ENCODE measurements around the gene GRID1.

- no peak for TF ChIP-seq POLR2A (IDR thresholded peaks at IDR 0.05)
- no peak for TF ChIP-seq CTCF (IDR thresholded peaks at IDR 0.05)
Measured at GRCh38 chr10:86409183-86409582, 42.6 kb upstream of the GRID1 start.
